NB4 (cell line): Measurements from ENCODE around the gene GPRIN1.

Source experiments
- DNase-seq: peaks from one replicate; pipeline ENCODE4 v3.0.0; 2010; ENCODE audit warnings: low read depth
- H3K4me3 ChIP-seq: one replicate; pipeline ENCODE4 v1.5.1; 2011; ENCODE audit warnings: mild to moderate bottlenecking, low read depth, low read length, moderate library complexity
- MYC ChIP-seq: IDR thresholded peaks from 2 replicates; pipeline ENCODE4 v1.6.1; 2011; ENCODE audit warnings: low read depth, low read length
- POLR2A ChIP-seq: IDR thresholded peaks from 2 replicates; pipeline ENCODE4 v1.6.1; 2011; ENCODE audit warnings: mild to moderate bottlenecking; ENCODE audit not compliant: insufficient read length; ENCODE audit errors: extremely low read depth
- TF ChIP-seq, protein P1 (sequence below): IDR thresholded peaks from one replicate; pipeline ENCODE4 v1.5.1; 2012; ENCODE audit warnings: low read depth, low read length
- TF ChIP-seq, protein P2 (sequence below): IDR thresholded peaks from 2 replicates; pipeline ENCODE4 v1.6.1; 2011; ENCODE audit warnings: low read depth, low read length

GPRIN1 gene

DNA sequence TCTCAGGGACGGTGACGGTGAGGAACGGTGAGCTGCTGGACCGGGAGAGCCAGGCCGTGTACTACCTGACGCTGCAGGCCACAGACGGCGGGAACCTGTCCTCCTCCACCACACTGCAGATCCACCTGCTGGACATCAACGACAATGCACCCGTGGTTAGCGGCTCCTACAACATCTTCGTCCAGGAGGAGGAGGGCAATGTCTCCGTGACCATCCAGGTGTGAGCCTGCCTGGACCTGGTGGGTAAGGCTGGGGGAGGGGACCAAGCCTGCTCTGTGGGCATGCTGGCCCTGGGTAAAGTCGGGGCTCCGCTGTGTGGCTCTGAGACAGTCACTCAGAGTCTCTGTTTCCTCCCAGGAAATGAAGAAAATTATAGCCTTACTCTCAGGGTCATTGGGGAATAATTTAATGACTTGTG is 31.6 kb downstream of the GPRIN1 start:
- TF ChIP-seq, protein P1, sequence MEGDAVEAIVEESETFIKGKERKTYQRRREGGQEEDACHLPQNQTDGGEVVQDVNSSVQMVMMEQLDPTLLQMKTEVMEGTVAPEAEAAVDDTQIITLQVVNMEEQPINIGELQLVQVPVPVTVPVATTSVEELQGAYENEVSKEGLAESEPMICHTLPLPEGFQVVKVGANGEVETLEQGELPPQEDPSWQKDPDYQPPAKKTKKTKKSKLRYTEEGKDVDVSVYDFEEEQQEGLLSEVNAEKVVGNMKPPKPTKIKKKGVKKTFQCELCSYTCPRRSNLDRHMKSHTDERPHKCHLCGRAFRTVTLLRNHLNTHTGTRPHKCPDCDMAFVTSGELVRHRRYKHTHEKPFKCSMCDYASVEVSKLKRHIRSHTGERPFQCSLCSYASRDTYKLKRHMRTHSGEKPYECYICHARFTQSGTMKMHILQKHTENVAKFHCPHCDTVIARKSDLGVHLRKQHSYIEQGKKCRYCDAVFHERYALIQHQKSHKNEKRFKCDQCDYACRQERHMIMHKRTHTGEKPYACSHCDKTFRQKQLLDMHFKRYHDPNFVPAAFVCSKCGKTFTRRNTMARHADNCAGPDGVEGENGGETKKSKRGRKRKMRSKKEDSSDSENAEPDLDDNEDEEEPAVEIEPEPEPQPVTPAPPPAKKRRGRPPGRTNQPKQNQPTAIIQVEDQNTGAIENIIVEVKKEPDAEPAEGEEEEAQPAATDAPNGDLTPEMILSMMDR, result peak; percentile 38
- TF ChIP-seq, protein P2, sequence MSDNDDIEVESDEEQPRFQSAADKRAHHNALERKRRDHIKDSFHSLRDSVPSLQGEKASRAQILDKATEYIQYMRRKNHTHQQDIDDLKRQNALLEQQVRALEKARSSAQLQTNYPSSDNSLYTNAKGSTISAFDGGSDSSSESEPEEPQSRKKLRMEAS, result no peak
- TF ChIP-seq POLR2A, result no peak
- H3K4me3 ChIP-seq, result no peak overlapping the region
- peak; percentile 34 for DNase-seq

DNA sequence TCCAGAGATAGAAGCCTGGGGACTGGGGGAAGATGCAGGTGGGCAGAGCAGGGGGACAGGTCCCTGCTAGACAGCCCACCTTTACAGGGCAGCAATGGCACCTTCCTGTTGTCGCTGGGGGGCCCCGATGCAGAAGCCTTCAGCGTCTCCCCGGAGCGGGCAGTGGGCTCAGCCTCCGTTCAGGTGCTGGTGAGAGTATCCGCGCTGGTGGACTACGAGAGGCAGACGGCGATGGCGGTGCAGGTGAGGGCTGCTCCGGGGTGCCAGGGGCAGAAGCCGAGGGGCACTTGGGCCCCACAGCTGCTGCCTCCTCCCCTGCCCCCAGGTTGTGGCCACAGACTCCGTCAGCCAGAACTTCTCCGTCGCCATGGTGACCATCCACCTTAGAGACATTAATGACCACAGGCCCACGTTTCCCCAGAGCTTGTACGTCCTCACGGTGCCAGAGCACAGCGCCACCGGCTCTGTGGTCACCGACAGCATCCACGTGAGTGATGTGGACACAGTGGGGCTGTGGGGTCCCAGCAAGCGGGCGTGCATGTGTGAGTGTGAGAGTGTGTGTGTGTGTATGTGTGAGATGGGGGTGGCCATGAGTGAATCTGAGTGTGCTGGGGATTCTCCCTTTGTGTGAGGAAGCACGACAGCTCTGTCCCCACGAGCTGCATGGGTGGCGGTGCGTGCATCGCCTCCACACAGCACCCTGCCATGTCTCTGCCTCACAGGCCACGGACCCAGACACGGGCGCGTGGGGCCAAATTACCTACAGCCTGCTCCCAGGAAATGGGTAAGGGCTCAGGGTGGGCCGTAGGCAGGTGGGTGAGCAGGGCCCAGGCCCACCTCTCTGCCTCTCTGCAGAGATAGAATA is 32.4 kb downstream of the GPRIN1 start:
- no peak overlapping the region for H3K4me3 ChIP-seq
- TF ChIP-seq, protein P2, result no peak
- no peak for TF ChIP-seq POLR2A
- no peak for TF ChIP-seq MYC
- TF ChIP-seq, protein P1, result no peak
- no peak for DNase-seq

DNA sequence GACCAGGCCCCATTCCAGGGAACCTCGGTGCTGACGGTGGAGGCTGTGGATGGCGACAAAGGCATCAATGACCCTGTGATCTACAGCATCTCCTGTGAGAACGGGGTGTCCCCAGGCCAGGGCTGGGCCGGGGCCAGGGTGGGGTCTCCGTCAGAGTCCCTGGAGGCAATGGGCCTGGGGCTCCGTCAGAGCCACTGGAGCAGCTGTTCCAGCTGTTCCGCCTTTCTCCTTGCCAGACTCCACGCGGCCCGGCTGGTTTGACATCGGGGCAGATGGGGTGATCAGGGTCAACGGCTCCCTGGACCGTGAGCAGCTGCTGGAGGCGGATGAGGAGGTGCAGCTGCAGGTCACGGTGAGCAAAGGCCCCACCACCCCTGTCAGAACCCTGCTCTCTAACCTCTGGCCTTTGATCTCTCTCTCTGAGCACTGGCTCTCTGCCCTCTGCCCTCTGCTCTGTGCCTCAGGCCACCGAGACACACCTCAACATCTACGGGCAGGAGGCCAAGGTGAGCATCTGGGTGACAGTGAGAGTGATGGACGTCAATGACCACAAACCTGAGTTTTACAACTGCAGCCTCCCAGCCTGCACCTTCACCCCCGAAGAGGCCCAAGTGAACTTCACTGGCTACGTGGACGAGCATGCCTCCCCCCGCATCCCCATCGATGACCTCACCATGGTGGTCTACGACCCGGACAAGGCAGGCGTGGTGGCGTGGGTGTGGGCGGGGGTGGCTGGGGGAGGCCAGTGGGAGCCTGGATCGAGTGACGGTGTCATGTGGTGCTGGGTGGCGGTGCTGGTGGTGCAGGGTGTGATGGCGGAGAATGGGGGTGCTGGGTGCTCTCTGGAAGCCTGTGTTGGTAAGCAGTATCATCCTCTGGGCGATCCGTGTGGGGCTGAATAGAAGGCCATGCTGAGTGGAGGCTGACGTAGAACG is 34.2 kb downstream of the GPRIN1 start:
- DNase-seq, result no peak
- TF ChIP-seq MYC, result no peak
- TF ChIP-seq, protein P2, result no peak
- TF ChIP-seq, protein P1, result no peak
- no peak for TF ChIP-seq POLR2A
- no peak overlapping the region for H3K4me3 ChIP-seq

DNA sequence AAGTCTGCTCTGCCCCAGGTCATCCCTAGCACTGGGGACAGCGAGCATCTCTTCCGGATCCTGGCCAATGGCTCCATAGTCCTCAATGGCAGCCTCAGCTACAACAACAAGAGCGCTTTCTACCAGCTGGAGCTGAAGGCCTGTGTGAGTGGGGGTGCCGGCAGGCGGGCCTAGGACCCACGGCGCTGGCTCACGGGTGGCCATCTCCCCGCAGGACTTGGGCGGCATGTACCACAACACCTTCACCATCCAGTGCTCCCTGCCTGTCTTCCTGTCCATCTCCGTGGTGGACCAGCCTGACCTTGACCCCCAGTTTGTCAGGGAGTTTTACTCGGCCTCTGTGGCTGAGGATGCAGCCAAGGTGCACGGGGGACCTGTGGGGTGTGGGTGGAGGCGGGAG is 34.9 kb downstream of the GPRIN1 start:
- H3K4me3 ChIP-seq, result no peak overlapping the region
- DNase-seq, result no peak
- TF ChIP-seq, protein P1, result no peak
- TF ChIP-seq MYC (no peak), POLR2A (no peak)
- TF ChIP-seq, protein P2, result no peak

DNA sequence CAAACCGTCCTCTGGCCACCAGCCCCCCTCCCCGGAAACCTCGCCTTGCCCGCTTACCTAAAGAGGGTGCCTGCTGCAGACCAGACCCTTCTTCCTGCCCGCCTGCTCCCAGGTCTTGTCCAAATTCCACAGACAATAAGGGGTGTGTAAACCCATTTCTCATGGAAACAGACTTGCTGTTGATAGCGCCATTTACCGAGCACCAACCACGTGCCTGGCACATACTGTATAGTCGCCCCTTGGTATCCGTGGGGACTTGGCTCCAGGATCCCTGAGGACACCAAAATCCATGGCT is 35.7 kb downstream of the GPRIN1 start:
- TF ChIP-seq, protein P1, result no peak
- TF ChIP-seq MYC (no peak), POLR2A (no peak)
- TF ChIP-seq, protein P2, result no peak

More for the DNA sequence above, 35.7 kb downstream of the GPRIN1 start:
- no peak overlapping the region for H3K4me3 ChIP-seq
- DNase-seq, result no peak
